ENCODE data around the gene AIFM2.
"Not testable (repeated sequence)": the region's sequence is repeated elsewhere in the genome, so short reads cannot be mapped to it uniquely, and the experiment has no call there.

AIFM2 gene

DNA sequence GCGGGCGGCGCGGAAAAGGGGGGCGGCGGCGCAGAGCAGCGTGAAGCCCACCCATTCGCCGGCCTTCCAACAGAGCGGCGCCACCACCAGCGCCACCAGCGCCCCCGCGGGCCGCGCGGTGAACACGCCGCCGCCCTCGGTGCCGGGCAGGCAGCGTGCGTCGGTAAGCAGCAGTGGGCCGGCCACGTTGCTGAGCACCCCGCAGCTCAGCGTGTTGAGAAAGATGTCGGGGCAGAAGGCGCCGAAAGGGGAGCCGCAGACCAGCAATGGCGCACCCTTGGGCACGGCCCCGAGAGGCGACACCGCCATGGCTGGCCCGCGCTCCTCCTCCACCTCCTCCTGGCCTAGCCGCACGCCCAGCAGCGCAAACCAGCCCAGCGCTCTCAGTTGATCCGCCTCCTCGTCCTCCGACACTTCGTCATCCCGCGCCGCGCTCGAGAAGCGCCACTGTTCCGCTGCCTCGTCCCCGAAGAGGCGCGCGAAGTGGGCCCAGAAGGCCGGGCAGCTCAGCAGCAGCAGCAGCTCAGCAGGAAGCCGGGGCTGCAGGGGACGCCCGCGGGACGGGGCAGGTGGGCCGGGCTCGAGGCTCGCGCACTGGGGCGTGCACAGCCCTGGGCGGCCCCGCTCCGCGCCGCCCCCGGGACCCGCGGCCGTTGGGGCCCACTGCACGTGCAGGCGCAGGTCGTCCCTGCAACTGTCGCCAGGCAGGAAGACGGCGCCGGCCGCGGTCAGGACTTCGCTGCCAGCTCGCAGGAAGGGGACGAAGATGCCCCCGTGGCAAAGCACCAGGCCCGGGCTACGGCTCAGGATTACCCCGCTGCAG is 13.3 kb upstream of the AIFM2 start:
- DNase-seq (ENCODE audit: low spot score): peak; percentile 82

DNA sequence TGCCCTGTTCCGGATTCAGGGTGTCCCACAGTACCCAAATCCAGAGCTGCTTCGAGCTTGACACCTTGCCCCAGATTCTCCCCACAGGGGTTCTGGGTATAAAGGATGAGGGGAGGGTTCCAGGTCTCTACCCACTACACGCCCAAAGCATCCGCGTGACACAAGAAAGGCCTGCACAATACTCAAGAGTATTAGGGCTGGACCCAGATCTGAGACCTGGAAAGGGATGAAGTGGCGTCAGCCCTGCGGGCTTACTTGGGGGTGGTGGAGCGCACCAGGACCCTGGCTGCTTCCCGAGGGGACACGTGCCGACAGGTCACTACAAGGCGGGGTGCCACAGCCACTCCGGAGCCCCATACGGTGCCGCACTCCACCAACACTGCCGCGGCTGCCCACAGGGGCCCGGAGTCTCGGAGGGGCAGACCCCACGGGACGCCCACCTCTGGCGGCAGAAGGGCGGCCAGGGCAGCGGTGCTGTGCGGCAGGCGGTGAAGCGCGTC is 12.6 kb upstream of the AIFM2 start:
- no peak for DNase-seq (ENCODE audit: low spot score)

DNA sequence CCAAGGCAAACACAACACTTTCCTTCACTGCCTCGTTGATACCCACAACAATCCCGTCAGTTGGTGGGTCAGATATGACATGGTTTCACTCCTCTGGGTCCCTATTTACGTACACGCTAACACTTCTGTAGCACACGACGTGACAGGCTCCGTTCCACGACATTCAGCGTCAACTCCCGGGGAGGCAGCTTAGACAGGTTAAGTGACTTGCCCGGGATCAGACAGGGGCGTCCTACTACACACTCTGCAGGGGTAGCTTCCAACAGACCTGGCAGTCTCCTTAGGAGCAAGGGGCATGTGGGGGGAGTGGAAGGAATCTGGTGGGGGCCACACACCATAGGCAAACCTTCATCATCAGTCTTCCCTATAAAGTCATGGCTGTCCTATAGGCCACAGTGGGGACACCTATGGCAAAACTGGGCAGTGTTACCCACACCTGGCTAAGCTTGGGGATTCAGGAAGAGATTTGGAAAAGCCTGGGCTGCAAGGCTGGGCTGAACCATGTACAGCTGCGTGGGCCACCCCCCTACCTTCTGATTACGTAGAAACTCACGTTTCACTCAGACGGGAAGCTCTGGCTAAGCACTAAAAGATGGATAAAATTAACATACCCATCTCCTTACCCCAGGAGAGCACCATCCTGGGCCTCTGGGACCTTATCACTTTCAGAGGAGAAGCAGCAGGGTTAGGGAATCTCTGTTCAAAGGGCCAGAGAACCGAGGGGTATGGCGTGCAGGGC is 11.9 kb upstream of the AIFM2 start:
- no peak for DNase-seq (ENCODE audit: low spot score)

DNA sequence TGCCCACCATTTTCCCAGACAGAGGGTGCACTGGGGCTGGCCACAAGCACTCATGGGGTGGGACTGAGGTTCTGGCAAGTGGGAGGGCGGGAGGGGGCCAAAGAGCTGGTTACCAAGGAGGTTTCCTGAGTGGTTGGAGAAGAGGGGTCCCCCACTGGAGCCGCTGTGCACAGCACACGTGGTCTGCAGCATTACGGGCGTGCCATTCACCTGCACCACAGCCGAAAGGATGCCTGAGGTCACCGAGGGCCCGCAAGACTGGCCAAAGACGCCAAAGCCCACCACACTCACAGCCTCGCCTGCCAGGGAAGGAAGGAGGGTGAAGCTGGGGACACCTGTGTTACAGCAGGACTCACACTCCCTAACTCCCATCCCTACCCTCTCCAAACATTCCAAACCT is 9.9 kb upstream of the AIFM2 start:
- no peak for DNase-seq (ENCODE audit: low spot score)

DNA sequence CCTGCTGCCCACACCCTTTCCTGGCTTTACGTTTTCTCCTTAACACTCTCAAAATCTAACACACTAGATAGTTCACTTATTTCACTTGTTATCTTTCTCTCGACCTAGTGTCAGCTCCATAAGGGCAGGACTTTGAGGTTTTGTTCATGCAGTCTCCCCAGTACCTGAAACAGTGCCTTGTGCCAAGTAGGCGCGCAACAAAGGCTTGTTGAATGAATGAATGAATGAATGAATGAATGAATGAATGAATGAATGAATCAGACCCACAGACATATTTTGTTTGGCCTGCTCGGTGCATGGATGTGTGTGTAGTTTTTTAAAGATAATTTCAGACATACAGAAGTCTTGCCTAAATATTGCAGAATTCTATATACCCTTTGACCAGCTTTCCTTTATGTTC is 7.7 kb upstream of the AIFM2 start:
- DNase-seq (ENCODE audit: low spot score): no peak

DNA sequence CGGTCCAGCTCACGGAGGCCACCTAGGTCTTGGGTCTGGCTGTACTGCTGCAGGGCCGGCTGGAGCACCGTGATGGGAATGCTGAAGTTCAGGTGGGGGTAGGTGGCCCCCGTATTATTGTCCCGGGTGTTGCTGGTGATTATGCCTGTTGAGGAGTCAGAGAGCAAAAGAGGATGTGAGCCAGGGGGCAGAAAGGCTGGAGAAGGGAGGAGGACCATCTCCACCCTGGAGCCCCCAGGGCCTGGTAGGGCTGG is 7.3 kb upstream of the AIFM2 start:
- DNase-seq (ENCODE audit: low spot score): no peak

DNA sequence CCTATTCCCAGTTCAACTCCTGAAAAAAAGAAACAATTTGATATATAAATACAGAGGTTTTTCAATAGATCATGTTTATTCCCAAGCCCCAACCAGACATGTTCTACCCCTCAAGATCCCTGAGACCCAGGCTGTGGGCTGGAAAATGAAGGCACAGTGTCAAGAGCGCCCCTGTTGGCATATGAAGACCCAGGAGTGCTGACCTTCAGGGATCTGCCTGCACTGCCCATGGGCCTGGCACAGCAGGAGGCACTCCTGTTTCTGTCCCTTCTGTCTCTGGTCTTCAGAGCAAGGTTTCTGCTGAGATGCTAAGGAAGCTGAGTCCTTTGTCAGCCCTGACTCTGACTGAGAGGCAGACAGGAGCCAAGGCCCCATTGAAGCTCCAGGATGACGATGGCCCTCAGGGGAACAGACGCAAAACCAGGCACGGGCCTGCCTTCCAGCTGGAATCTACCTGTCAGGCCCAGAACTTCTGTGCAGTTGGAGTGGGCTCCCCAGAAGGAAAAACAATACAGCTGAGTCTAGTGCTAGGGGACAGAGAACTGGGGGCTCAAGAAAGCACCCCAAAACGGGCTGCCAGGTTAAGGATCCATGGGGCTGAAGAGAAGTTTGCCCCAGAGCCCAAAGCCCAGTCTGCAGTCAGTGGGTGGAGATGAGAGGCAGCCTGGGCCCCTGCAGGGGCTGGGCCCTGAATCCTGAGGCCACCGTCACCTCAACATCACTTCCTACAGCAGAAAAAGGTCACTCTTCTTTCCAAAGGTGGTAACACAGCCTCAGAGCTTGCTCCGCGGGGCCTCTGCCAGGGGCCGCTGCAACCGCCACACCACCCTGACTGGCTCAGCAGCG is 6.7 kb upstream of the AIFM2 start:
- no peak for DNase-seq (ENCODE audit: low spot score)

DNA sequence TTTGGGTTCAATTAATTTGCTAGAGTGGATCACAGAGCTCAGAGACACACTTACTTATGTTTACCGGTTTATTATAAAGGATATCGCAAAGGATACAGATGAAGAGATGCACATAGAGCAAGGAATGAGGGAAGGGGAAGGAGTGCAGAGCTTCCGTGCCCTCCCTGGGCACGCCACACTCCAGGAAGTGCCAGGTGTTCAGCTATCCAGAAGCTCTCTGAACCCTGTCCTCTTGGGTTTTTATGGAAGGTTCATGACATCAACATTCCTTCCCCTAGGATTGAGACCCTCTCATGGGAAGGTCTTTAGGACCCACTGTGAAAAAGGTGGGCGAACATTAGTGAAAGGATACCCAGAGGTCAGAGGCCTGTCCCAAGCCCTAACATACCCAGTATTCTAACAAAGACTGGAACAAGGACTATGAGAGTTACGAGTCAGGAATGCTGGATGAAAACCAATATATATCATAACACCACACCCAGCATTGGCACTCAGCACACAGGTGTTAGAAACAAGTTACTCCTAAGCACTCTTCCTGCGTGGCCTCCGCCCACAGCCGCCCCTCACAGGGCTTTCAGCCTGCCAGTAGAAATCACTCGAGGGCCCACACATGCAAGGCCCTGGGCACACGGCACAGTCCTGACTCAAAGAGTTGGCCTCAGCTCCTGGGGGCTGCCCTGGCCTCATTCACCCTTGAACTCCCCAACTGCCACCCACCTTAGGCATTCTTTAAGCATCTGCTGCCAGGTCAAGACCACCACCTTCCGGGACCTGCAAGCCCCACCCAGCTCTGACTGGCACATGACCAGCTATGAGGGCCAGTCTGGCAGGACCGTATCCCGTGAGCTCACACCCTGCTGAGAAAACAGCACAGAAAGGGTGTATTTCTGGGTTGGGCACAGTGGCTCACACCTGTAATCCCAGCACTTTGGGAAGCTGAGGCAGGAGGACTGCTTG is 5.6 kb upstream of the AIFM2 start:
- no peak for DNase-seq (ENCODE audit: low spot score)

DNA sequence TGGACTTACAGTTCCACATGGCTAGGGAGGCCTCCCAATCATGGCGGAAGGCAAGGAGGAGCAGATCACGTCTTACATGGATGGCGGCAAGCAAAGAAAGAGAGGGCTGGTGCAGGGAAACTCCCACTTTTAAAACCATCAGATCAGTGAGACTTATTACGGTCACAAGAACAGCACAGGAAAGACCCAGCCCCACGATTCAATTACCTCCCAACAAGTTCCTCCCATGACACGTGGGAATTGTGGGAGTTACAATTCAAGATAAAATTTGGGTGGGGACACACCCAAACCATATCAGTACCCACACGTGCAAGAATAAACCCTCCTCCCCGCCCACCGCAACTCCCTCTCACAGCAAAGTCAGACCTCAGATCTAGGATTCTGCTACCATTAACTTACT is 4.5 kb upstream of the AIFM2 start:
- DNase-seq (ENCODE audit: low spot score): no peak

DNA sequence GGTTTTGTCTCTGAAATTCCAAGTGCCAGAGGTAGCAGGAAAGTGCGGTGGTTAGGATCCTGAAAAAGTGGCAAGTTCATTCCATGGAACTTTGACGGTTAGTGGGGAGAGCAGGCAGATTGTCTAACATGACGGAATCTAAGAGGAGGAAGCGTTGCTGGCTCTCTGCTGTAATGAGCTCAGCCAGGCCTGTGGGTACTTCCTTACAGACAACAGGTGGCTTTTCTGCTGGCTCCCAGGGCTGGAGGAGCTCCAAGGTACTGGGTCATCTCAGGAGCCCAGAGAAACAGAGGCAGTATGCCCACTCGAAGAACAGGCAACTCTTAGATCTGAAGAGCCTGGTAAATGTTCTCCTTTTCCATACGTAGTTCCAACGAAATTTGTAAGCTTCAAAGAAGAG is 3.1 kb upstream of the AIFM2 start:
- DNase-seq (ENCODE audit: low spot score): no peak

DNA sequence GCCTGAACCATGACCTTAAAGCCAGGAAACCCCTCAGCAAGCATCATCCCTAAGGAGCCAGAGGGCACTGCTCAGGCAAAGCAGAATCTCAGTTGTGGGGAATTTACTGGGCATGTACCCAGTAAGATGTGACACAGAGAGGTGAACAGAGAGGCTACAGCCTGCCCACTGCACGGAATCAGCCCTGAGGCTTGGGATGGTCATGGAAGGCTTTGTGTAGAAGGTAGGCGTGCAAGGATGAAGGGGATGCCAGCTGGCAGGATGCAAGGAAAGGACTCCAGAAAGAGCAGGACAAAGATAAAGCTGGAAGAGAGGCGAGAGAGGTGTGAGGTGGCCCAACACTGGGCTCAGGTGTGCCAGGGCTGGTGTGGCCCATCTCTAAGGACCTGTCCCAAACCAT is 2.4 kb upstream of the AIFM2 start:
- no peak for DNase-seq (ENCODE audit: low spot score)

DNA sequence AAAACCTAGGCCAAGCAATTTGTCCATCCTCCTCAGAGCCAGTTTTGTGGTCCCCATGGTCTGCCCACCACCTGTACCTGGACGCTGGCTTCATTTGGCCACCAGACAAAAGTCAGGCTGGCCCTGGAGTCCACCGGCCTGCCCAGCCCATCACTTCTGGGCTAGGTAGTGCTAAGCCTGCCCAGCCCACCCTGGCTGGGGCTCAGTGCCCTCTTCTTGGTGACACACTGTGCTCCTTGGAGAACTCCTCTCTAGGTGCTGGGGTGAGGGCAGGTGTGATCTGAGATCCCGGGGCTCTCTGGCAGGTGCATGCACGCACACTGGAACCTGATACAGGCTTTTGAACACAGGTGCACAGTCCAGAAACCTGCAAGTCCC is 1.1 kb downstream of the AIFM2 start:
- DNase-seq (ENCODE audit: low spot score): no peak

DNA sequence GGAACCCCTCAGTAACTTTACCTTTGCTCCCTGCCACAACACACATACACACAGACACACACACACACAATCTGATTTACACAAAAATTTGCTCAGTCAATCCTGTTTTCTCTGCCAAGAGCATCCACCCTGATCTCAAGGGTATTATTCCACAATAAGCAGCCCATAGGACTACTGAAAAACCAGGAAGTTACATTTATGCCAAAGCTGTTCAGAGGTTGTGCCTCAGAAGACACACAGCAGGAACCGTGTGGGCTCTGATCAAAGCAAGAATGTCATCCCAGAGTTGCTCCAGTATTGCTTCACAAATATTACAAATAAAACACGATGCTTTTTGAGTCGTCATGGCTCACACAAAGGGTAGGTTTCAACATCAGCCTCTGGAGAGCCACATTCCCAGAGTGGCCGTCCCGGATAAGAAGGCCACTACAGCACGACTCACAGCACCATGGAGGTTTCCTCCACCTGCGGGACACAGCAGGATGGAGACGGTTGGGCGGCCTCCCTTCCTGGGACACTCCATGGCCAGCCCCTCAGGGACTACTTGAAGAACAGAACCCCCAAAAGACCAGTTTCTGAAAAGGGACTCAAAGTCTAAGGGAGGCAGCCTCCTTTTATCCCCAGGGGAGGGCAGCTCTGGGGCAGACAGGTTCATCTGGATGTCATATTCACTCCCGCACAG is 1.6 kb downstream of the AIFM2 start:
- no peak for DNase-seq (ENCODE audit: low spot score)

DNA sequence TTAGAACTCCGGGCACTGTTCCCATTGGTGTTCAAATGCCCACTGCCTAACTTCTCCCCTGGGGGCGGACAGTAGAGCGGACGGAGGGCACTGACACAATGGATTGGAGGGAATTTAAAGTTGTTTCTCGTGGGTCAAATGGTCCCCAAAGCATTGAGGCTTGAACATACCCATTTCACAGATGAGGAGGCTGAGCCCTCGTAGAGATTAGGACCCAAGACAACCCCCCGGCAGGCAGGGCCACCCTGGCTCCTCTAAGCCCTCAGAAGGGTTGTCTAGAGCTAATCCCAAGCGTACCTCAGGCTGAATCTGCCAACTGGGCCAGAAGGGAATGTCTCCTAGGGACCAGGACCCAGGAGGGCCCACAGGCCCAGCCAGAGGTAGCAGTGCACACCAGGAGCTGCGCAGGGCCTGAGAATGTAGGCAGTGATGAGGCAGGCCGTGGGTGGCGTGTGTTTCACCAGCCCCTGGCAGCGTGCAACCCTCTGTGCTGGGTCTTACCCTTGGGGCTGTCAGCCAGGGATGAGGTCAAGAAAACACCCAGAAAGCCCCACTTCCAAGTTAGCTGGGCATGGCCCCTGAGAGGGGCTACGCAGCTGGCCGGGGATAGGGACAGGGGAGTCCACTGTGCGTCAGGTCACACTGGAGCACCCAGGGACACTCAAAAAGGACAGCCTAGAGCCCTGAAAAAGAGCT is 5.8 kb downstream of the AIFM2 start:
- DNase-seq (ENCODE audit: low spot score): no peak

DNA sequence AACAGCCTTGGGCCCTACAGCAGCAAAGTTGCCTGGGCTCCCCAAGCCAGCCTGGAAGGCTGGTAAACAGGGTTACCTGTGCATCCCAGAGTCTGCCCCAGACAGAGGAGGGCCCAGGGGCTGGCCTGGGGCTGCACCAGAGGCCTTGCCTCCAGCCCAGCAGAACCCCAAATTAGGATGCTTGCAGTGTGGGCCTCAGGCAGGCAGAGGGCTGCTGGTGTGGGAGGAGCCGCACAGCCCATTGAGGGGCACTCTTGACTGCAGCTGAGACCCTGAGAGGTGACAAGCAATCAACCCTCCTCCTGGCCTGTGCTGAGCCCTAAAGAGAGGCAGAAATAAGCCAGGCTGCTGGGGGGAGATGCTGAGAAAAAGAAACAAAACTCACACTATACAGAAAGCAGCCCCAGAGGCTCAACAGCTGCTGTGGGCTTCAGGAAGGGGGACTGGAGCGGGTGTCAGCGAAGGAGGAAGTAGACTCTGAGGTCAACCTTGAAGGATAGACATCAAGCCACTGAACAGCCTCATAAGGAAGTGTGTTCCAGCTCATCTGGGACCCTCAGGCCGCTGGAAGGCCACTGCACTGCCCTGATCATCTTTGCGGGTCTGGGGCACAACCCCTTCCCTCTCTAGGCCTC is 6.6 kb downstream of the AIFM2 start:
- DNase-seq (ENCODE audit: low spot score): no peak

DNA sequence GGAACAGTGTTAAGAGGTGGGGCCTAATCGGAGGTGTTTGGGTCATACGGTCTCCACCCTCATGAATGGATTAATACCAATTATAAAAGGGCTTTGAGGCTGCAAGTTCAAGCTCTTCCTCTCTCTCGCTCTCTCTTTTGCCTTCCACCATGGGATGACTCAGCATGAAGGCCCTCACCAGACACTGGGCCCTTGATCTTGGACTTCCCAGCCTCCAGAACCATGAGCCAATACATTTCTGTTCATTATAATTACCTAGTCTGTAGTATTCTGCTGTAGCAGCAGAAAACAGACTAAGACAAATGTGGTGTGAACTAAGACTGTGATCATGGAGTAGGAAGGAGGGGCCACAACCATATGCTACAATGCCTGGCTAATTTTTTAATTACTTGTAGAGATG is 7.7 kb downstream of the AIFM2 start:
- DNase-seq (ENCODE audit: low spot score): no peak

DNA sequence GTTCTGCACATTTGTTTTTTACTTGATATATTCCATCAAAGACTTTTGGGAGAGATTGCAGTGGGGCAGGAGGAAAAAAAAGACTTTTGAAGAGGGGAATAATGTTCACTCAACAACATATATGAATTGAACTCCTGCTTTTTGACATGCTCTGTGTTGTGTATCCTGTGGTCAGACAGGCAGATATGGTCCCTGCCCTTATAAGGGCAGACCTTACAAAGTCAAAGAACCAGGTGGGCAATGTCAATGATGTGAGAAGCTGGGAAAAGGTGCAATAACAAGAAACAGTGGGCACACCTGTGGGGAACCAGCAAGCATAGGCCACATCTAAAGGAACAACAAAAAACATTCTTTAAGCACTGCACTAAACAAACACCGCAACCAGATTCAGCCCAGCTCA is 8.2 kb downstream of the AIFM2 start:
- DNase-seq (ENCODE audit: low spot score): no peak

DNA sequence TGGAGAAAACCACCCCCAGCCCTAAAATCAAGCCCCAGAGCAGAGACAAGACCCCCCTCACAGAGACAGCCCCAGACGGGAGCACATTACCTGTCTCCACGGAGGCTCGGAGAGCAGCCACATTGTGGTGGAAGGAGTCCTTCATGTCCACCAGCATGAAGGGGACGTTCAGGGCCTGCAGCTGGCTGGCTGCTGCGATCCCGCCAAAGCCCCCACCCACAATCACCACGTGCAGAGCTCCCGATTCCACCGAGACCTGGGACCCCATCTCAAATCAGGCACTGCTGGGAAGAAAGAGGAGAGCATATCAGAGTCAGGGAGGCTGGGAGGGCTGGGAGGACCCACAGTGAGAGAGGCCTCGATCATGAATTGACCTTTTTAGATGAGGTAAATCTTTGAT is 8.8 kb downstream of the AIFM2 start:
- DNase-seq (ENCODE audit: low spot score): no peak

DNA sequence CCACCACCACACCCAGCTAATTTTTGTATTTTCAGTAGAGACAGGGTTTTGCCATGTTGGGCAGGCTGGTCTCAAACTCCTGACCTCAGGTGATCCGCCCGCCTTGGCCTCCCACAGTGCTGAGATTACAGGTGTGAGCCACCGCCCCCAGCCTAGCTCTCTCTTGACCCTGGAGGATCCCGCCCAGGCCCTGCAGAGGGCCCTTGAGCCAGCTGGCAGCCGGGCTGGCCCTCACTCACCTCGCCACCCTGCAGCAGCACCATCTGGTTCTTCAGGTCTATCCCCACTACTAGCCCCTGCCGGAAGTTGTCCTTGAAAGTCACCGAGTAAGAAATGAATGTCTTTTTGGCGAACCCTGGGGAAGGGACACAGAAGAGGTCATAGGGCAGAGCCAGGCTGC is 9.5 kb downstream of the AIFM2 start:
- not testable (repeated sequence) for DNase-seq (ENCODE audit: low spot score)

DNA sequence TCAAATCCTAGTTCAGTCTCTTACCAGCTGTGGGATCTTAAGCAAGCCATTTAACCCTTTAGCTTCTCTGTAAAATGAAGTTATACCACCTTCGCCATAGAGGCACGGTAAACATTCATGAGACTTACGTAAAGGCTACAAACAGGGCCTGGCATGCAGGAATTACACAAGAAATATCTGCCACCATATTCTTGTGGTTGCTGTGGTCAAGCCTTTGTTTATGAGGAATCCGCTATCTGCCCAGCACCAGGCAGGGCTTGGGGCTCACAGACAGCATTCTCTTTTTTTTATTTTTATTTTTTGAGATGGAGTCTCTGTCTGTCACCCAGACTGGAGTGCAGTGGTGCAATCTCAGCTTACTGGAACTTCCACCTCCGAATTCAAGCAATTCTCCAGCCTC is 9.9 kb downstream of the AIFM2 start:
- DNase-seq (ENCODE audit: low spot score): no peak
